DMS 273 treated with DMSO at 0.1 percent for 48 hours (cell line): ENCODE results near the gene BICC1.

ENCODE experiments used
- DNase-seq: peaks from one replicate; lab custom pipeline; 2025; lab: John Stamatoyannopoulos, UW

The BICC1 gene

DNA sequence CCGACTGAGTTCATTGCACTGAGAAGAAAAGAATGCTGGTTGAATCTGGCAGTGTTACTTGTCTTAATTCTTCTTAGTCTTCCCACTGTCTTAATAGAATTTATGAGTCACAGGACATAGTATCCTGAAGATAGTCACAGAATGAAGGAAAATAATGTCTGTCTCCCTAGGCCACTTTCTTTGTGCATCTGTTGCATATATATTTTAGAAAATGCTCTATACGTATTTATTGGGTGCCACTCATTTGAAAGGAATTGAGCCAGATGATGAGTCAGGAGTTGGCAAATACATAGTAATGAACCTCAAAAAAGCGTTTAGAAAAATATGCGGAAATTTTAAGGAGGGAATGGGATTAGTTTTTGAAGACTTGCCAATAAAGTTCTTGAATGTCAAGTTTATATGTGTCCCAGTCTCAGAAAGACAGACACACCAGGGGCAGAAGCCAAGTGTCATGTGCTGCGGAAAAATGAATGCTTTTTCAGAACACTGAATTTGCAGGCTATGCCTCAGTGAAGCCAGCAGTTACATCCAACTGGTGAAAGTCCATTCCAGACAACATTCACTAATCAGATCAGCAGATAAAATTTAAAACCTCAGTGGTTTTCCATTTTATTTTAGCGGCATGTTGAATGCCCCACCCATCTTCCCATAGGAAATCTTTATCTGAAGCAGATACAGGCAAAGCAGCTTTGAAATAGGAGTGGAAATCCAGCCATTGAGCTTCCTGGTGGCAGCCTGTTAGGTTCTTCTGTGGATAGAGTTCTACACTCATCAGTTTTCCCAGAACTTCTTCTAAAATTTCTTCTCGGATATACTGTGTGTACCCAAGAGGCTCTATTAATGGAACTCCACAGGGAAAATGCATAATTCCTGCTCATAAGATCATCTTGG is 308.4 kb downstream of the BICC1 start:
- DNase-seq = no peak

- DNase-seq = no peak
Measured at GRCh38 chr10:58821752-58822056, 309.0 kb downstream of the BICC1 start.

DNA sequence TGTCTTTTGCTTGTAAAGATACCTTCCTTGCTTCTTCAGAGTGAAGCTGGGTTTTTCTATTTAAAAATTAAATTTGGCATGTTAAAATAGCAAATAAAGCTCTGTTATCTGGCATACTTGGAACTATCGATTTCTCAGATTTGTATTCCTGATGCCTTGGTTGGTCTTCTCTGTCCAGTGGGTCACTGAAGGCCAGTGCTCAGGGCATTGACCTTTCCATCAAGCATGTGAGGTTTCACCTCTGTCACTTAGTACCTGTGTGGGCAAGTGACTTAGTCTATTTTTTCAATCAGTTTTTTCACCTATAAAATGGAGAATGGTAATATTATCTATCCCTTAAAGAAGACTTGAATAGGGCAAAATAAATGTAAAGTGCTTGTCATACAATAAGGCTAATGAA is 311.3 kb downstream of the BICC1 start:
- no peak for DNase-seq

DNA sequence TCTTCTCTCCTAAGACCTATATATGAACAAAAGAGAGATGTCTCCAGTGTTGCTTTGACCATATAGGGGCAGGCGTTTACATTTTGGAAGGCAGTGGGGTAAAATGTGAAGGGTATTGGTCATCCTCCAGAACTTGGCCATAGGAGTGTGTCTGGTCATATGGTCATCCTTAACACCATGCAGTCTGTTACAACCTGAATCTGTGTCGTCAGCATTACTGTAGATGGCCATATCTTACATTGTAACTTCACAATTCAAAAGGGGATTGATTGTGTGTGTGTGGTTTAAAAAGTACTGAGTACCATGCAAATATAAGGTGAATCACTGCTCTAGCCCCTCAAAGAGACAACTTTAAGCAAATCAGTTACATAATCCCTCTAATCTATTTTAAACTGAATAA is 311.7 kb downstream of the BICC1 start:
- DNase-seq = no peak

GRCh38 chr10:58826694-58827093 is 314.0 kb downstream of the BICC1 start:
- DNase-seq = no peak

DNA sequence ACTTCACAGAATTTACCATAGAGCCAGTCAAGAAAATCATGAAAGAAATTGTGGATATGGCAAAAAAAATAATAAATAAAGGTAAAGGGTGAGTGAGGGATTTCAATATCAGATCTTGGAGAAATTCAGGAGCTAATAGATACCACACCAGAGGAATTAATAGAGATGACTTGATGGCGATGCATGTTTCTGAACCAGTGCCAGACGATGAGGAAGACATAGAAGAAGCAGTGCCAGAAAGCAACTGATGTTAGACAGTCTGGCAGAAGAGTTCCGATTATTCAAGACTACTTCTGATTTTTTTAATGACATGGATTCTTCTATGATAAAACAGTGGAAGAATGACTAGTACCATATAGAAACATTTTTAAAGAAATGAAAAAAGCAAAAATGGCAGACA is 314.7 kb downstream of the BICC1 start:
- DNase-seq = no peak

DNA sequence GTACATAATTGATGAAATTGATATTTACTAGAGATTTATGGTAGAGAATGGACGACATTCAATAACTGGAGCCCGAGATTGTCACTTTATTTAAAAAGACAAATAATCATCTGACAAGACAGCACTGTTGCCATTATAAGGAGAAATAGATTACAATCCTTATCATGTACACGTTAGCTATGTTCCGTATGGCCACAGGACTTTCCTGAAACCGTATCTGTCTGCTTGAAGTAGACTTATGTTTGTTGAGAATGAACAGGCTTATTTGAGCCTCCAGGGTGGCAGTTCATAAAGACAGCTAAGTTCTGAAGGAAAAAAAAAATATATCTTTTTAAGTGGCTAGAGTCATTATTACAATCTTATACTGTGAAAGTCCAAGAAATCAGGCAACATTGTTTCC is 317.2 kb downstream of the BICC1 start:
- DNase-seq = no peak

GRCh38 chr10:58830697-58831096 is 318.0 kb downstream of the BICC1 start:
- DNase-seq = no peak

DNA sequence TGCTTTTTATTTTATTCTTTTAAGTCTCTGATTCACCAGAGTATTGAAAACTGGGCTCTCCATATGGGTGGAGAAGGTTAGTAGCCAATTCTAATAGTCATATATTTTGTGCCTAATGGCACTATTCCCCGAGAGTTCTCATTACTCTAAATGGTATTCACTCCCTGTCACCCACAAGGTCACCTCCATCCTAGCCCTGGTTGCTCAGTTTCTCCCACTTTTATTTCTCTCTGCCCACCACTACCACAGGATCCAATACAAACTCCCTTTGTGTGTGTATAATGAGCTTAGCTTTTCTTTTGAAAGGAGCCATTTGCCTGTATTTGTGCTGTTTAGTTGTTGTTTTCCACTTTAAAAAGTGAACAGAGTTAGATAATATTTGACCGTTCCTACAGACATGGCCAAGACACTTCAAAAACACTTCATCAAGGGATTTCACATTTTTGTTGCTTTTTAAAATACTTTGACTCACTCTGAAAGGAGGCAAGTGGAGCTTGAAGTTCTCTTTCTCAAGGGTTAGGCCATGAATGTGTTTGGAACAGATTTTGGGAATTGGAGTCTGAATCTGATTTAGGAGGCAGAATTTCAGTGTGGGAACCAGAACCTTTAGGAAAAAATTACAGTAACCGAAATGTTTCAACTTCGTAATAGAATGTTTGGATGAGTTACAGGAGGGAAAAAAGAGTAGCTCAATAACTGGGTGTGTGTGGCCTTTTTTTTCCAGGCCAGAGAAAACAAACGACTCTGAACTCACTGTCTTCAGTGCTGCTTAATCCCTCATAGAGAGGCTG is 321.3 kb downstream of the BICC1 start:
- DNase-seq = no peak

DNA sequence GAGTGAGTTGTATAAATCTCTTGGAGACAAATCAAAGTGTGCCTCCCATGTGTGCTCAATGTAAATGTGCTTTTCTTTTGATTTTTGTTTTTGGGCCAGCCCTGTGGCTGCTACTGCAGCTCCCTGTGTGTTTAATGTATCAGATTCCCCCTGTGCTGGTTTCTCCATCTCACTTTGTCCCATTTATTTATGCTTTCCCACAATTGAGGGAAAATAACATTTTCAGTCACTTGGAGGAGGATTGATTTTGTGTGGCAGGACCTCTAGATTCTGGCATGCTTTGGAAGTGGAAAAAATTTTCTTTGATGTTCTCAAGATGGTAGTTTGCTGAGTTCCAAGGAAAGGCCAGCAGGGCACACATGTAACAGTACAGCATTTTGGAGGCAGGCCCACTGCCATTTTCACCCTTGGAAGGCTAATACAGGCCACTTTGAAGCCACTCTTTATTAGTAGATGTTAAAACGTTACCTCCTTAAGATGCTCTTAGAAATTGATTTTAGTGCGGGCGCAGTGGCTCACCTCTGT is 323.6 kb downstream of the BICC1 start:
- no peak for DNase-seq

- DNase-seq = no peak
Measured at GRCh38 chr10:58836991-58837575, 324.4 kb downstream of the BICC1 start.

- DNase-seq = no peak
Measured at GRCh38 chr10:58837826-58838225, 325.2 kb downstream of the BICC1 start.

DNA sequence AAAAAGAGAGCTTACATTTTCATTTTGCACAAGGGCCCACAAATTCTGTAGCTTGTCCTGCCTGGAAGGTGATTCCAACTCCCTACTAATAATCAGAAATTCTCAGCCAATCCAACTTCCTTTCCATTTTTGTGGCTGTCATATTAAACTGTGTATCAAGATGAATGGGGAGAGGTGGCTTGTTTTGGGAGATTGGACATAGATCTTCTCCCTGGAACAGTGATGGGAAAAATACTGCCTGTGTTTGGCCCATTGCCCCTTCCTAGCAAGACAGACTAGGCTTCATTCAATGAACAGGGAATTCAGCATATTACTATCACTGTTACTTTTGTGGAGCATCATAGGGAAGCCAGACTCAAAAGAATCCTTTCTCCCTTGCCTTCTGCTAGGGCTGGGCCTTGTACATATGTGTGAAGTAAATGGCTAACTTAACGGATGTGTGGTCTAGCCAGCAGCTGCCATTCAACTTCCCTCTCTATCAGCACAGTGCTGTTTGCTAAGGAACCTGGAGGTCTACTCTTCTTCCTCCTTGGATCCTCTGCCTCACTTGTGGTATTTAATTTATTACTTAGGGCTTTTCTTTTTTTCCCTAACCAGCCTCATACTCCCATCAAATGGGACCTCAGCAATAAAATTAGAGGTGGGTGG is 326.0 kb downstream of the BICC1 start:
- no peak for DNase-seq

GRCh38 chr10:58839771-58840170 is 327.1 kb downstream of the BICC1 start:
- no peak for DNase-seq

- DNase-seq = no peak
Measured at GRCh38 chr10:58840840-58841435, 328.3 kb downstream of the BICC1 start.

GRCh38 chr10:58842860-58843376 is 330.2 kb downstream of the BICC1 start:
- no peak for DNase-seq

- no peak for DNase-seq
Measured at GRCh38 chr10:58843760-58844159, 331.1 kb downstream of the BICC1 start.

- DNase-seq = no peak
Measured at GRCh38 chr10:58844680-58845079, 332.0 kb downstream of the BICC1 start.

DNA sequence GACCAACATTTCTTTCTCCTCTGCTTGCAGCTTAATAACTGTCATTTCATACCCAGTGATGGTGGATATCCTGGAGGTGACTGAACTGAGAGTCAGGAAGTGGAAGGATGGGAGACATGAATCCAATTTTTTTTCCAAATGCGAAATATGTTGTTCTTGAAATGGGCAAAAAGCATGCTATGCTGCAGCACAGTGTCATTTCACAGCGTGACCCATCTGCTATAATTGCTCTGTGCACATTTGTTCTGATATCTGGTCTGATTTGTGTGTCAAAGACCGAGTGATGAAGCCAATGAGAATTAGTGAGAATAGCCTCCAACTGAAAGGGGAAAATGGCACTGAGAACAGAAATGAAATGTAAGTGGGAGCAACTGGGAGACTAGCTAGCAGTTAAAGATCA is 334.2 kb downstream of the BICC1 start:
- no peak for DNase-seq

DNA sequence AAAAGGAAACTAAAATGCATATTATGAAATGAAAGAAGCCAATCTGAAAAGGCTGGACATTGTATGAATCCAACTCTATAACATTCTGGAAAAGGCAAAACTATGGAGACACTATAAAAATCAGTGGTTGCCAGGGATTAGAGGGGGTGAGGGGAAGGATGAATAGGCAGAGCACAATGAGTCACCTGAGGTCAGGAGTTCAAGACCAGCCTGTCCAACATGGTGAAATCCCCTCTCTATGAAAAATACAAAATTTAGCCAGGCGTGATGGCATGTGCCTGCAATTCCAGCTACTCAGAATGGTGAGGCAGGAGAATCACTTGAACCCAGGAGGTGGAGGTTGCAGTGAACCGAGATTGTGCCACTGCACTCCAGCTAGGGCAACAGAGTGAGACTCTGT is 338.9 kb downstream of the BICC1 start:
- DNase-seq = no peak

DNA sequence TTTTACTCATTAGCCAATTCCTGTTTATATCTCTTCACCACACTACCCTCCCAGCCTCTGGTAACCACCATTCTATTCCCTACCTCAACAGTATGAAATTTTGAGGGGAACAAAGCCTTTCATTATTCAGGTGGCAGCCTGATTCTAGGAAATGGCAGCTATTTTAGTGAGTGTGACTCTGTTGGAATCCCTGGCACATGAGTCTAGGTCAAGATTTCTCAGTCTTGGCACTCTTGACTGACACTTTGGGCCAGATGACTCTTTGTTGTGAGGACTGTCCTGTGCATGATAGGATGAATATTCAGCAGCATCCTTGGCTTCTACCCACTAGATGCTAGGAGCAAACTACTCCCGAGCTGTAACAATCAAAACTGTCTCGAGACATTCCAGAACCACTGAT is 341.0 kb downstream of the BICC1 start:
- no peak for DNase-seq

GRCh38 chr10:58854811-58855210 is 342.1 kb downstream of the BICC1 start:
- DNase-seq = peak; percentile 51
